GM23338 (cell line): Measurements from ENCODE around the gene TEX29.

Experiments used
- CTCF ChIP-seq, 2 experiments: fragments of 200-600 bp in 1 of 2; sonication (generic) in 1 of 2; conservative IDR thresholded peaks; 2 replicates each; pipeline versions ENCODE4 v1.5.1 to v1.6.1; 2016 to 2017; ENCODE audit warnings: antibody characterized with exemption in 2 of 2, low read depth in 2 of 2, mild to moderate bottlenecking in 2 of 2, moderate library complexity in 1 of 2
- ETS1 ChIP-seq: IDR thresholded peaks from 2 replicates; pipeline ENCODE4 v1.6.1; 2016; ENCODE audit warnings: antibody characterized with exemption
- EZH2 ChIP-seq: fragments of 200-600 bp; sonication (generic); IDR thresholded peaks from one replicate; pipeline ENCODE4 v1.8.0; 2017; ENCODE audit warnings: antibody characterized with exemption, mild to moderate bottlenecking, low read depth; ENCODE audit not compliant: unreplicated experiment
- JUNB ChIP-seq: IDR thresholded peaks from one replicate; pipeline ENCODE4 v1.6.1; 2016; ENCODE audit warnings: antibody characterized with exemption; ENCODE audit not compliant: unreplicated experiment
- POLR2AphosphoS5 ChIP-seq: IDR thresholded peaks from 2 replicates; pipeline ENCODE4 v1.6.1; 2016; ENCODE audit warnings: antibody characterized with exemption, low read depth
- REST ChIP-seq: IDR thresholded peaks from one replicate; pipeline ENCODE4 v1.6.1; 2018; ENCODE audit warnings: antibody characterized with exemption; ENCODE audit not compliant: unreplicated experiment

GRCh38 chr13:111346101-111346680 lies 25.7 kb downstream of the TEX29 start:
- TF ChIP-seq CTCF (conservative IDR thresholded peaks at IDR 0.05; ENCODE audit: low read depth in 2 of 2) (no peak), ETS1 (no peak), REST (no peak), JUNB (no peak), EZH2 (no peak), POLR2AphosphoS5 (no peak)
